IPS-18a (cell line): ENCODE measurements around the gene CD79A.

ENCODE experiments used
- H3K27ac ChIP-seq: one replicate; pipeline ENCODE4 v1.5.1; 2013; ENCODE audit warnings: low read length
- H3K27me3 ChIP-seq: one replicate; pipeline ENCODE4 v1.6.1; 2013; ENCODE audit warnings: mild to moderate bottlenecking, low read length; ENCODE audit not compliant: control insufficient read depth, insufficient read depth
- H3K36me3 ChIP-seq: one replicate; pipeline ENCODE4 v1.6.1; 2013; ENCODE audit warnings: low read depth, low read length; ENCODE audit not compliant: control insufficient read depth
- H3K4me1 ChIP-seq: one replicate; pipeline ENCODE4 v1.6.1; 2013; ENCODE audit warnings: low read depth, low read length; ENCODE audit not compliant: control insufficient read depth
- H3K4me3 ChIP-seq: one replicate; pipeline ENCODE4 v1.5.1; 2013; ENCODE audit warnings: low read length
- H3K9ac ChIP-seq: one replicate; pipeline ENCODE4 v1.6.1; 2013; ENCODE audit warnings: mild to moderate bottlenecking, low read length, moderate library complexity
- H3K9me3 ChIP-seq: one replicate; pipeline ENCODE4 v1.6.1; 2013; ENCODE audit warnings: low read depth, low read length; ENCODE audit not compliant: control insufficient read depth

The CD79A gene

GRCh38 chr19:41876847-41877832 lies at the start of gene CD79A:
Gene CD79A, plus strand, starts transcription at chr19:41877279. Its CDS starts 26 bp downstream, at chr19:41877305.
- H3K27me3 ChIP-seq: peaks cover 15% of the 10 kb centered on the region
- no peak within 1 kb of the TSS for H3K4me3 ChIP-seq
- H3K9me3 ChIP-seq: no peaks in the 10 kb centered on the region

GRCh38 chr19:41837981-41838708 lies 38.9 kb upstream of the CD79A start:
- Histone ChIP-seq H3K36me3 (no peaks in the 10 kb centered on the region), H3K4me1 (no peaks in the 10 kb centered on the region), H3K9me3 (no peaks in the 10 kb centered on the region), H3K4me3 (no peak overlapping the region), H3K27me3 (no peaks in the 10 kb centered on the region), H3K9ac (no peak overlapping the region), H3K27ac (no peak overlapping the region)

More at GRCh38 chr19:41876847-41877832, at the start of gene CD79A:
- Histone ChIP-seq H3K27ac (no peak within 1 kb of the TSS), H3K4me1 (no peaks in the 10 kb centered on the region), H3K36me3 (no peaks in the 10 kb centered on the region), H3K9ac (no peak within 1 kb of the TSS)

- H3K36me3 ChIP-seq: no peaks in the 10 kb centered on the region
- no peak overlapping the region for H3K4me3 ChIP-seq
- H3K27ac ChIP-seq: no peak overlapping the region
- H3K27me3 ChIP-seq: no peaks in the 10 kb centered on the region
- H3K9ac ChIP-seq: no peak overlapping the region
- no peaks in the 10 kb centered on the region for H3K9me3 ChIP-seq
- no peaks in the 10 kb centered on the region for H3K4me1 ChIP-seq
Observed at GRCh38 chr19:41839211-41839610, 37.9 kb upstream of the CD79A start.

GRCh38 chr19:41843371-41843770 lies 33.7 kb upstream of the CD79A start:
- H3K4me1 ChIP-seq: no peaks in the 10 kb centered on the region
- no peaks in the 10 kb centered on the region for H3K27me3 ChIP-seq
- no peaks in the 10 kb centered on the region for H3K36me3 ChIP-seq
- no peaks in the 10 kb centered on the region for H3K9me3 ChIP-seq
- H3K9ac ChIP-seq: no peak overlapping the region
- H3K27ac ChIP-seq: no peak overlapping the region
- no peak overlapping the region for H3K4me3 ChIP-seq

GRCh38 chr19:41844601-41845000 lies 32.5 kb upstream of the CD79A start, which contains the start of gene LYPD4:
Gene LYPD4, minus strand, starts transcription at chr19:41844683. Its CDS starts 5,398 bp downstream, at chr19:41839285.
- no peaks in the 10 kb centered on the region for H3K9me3 ChIP-seq
- no peaks in the 10 kb centered on the region for H3K36me3 ChIP-seq
- H3K9ac ChIP-seq: no peak within 1 kb of the TSS
- no peak within 1 kb of the TSS for H3K27ac ChIP-seq
- H3K4me1 ChIP-seq: no peaks in the 10 kb centered on the region
- H3K27me3 ChIP-seq: no peaks in the 10 kb centered on the region
- no peak within 1 kb of the TSS for H3K4me3 ChIP-seq

GRCh38 chr19:41845001-41845050 lies 32.3 kb upstream of the CD79A start, which contains the start of gene DMRTC2:
Gene DMRTC2, plus strand, starts transcription at chr19:41845042. Its CDS starts 2,387 bp downstream, at chr19:41847429.
- Histone ChIP-seq H3K4me1 (no peaks in the 10 kb centered on the region), H3K27ac (no peak within 1 kb of the TSS), H3K9me3 (no peaks in the 10 kb centered on the region), H3K36me3 (no peaks in the 10 kb centered on the region), H3K27me3 (no peaks in the 10 kb centered on the region), H3K9ac (no peak within 1 kb of the TSS), H3K4me3 (no peak within 1 kb of the TSS)

- Histone ChIP-seq H3K9ac (no peak overlapping the region), H3K27me3 (no peaks in the 10 kb centered on the region), H3K4me1 (no peaks in the 10 kb centered on the region), H3K9me3 (no peaks in the 10 kb centered on the region), H3K4me3 (no peak overlapping the region), H3K27ac (no peak overlapping the region), H3K36me3 (no peaks in the 10 kb centered on the region)
Observed at GRCh38 chr19:41845051-41845590, 32.0 kb upstream of the CD79A start.

- no peak overlapping the region for H3K27ac ChIP-seq
- H3K36me3 ChIP-seq: no peaks in the 10 kb centered on the region
- no peaks in the 10 kb centered on the region for H3K9me3 ChIP-seq
- H3K27me3 ChIP-seq: no peaks in the 10 kb centered on the region
- no peak overlapping the region for H3K9ac ChIP-seq
- H3K4me1 ChIP-seq: no peaks in the 10 kb centered on the region
- H3K4me3 ChIP-seq: no peak overlapping the region
Observed at GRCh38 chr19:41847351-41848105, 29.6 kb upstream of the CD79A start.

- Histone ChIP-seq H3K9ac (no peak overlapping the region), H3K9me3 (no peaks in the 10 kb centered on the region), H3K4me3 (no peak overlapping the region), H3K36me3 (no peaks in the 10 kb centered on the region), H3K27ac (no peak overlapping the region), H3K27me3 (no peaks in the 10 kb centered on the region), H3K4me1 (no peaks in the 10 kb centered on the region)
Observed at GRCh38 chr19:41848666-41849065, 28.4 kb upstream of the CD79A start.

GRCh38 chr19:41849067-41849466 lies 28.0 kb upstream of the CD79A start:
- H3K9me3 ChIP-seq: no peaks in the 10 kb centered on the region
- no peaks in the 10 kb centered on the region for H3K27me3 ChIP-seq
- H3K4me1 ChIP-seq: no peaks in the 10 kb centered on the region
- no peaks in the 10 kb centered on the region for H3K36me3 ChIP-seq
- H3K27ac ChIP-seq: no peak overlapping the region
- no peak overlapping the region for H3K9ac ChIP-seq
- no peak overlapping the region for H3K4me3 ChIP-seq

GRCh38 chr19:41850381-41850780 lies 26.7 kb upstream of the CD79A start:
- H3K36me3 ChIP-seq: no peaks in the 10 kb centered on the region
- H3K9me3 ChIP-seq: no peaks in the 10 kb centered on the region
- H3K27me3 ChIP-seq: no peaks in the 10 kb centered on the region
- H3K9ac ChIP-seq: no peak overlapping the region
- no peak overlapping the region for H3K4me3 ChIP-seq
- no peak overlapping the region for H3K27ac ChIP-seq
- no peaks in the 10 kb centered on the region for H3K4me1 ChIP-seq
